ENCODE data around the gene RRAS.

RRAS gene

DNA sequence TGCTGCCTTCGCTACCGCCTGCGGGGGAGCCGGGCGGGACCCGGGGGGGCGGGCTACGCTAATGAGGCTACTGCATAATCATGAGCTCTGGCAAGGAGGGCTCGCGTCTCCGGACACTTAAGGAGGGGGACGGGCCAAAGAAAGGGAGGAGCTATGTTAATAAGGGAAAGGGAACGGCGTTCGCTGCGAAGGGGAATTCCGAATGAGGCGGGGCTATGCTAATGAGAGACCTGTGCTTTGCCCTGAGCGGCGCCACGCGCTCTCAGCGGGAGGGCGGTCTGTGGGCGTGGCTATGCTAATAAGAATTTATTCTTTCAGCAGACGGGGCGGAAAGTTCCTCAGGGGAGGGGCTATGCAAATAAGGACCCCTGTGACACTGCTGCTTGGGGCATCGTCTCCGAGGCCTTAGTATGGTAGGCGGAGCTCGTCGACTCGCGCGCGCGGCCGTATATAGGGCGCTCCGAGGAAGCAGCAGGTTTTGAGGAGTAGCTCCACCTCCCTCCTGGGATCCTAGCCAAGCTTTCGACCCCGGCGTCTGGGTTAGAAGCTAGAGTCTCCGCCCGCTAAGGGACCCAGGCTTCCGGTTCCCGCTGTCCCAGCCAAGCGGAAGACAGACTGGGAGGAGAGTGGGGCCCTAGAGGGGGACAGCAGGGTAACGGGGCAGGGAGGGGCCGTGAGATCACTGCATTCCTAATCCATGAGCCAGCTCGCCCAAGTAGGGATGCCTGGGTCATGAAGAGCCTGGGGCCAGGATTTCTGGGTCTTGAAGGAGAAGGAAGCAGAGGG is at the start of gene RRAS:
RRAS (minus strand) TSS at position 31 of the 786 bp plus-strand sequence. CDS start 45 bp downstream, outside the sequence.
- Histone ChIP-seq H3K9ac (ENCODE audit: insufficient read length) (peak within 1 kb of the TSS; percentile 83), H3K4me3 (peak within 1 kb of the TSS; percentile 88), H3K36me3 (ENCODE audit: insufficient read depth, low read length) (no peaks in the 10 kb centered on the region; the same call in 1 of the 2 replicates), H3K27ac (peak within 1 kb of the TSS; percentile 99), H3K9me3 (ENCODE audit: low read depth, low read length) (no peaks in the 10 kb centered on the region)
- DNase-seq (ENCODE audit: low read depth, low spot score): peak; percentile 100
- TF ChIP-seq POLR2AphosphoS5 (IDR thresholded peaks at IDR 0.05; ENCODE audit: borderline replicate concordance, low read depth, low read length): peak; percentile 78
- no peak for TF ChIP-seq EZH2 (IDR thresholded peaks at IDR 0.05)
- peak; percentile 78 for TF ChIP-seq FOXP2 (optimal IDR thresholded peaks at IDR 0.05; ENCODE audit: control extremely low read depth, extremely low read length, insufficient read depth)

DNA sequence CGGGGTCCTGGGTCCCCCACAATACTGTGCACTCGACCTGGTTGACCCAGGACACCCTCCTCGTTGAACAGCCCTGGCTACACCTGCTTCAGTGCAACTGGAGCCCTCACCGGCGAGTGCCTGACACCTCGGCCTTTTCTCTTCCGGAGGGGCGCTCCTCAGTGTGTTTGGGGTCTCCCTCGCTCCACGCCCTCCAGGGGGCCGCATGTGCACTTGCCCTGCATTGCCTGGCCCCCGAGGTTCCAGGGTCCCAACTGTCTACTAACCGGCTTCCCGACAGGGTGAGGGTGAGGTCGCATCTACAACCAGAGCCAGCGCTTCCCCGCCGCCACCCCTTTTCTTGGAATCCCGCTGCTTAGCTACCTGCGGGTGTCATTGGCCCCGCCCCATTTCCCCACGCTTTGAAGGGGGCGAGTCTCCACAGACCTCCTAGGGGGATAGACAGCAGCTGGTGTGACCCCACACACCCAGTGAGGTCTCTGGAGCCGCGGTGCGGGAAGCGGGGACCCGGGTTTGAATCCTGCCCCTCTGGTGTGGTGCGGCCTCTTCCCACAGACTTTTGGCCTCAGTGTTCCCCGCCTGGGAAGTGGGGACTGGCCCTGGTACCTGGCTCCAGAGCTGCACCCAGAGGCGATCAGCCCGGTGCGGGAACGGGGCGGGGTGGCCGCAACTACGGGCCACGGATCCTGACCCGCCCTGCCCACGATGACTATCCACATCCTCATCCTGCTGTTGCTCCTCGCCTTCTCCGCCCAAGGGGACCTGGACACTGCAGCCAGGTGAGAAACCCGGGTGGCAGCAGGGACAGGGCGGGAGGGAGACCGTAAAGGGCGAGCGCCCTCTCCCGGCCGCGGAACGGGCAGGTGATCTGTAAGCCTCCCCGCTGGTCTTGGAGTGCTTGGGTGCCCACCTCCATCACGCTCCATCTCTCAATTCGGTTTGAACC is 49.5 kb upstream of the RRAS start, which contains the start of gene ADM5:
ADM5 (plus strand) TSS at position 462 of the 946 bp plus-strand sequence; CDS start at position 706, 244 bp downstream.
- Histone ChIP-seq H3K27ac (peak within 1 kb of the TSS; percentile 2; the same call in 1 of the 2 replicates), H3K9ac (ENCODE audit: insufficient read length) (peak within 1 kb of the TSS; percentile 19), H3K36me3 (ENCODE audit: insufficient read depth, low read length) (peaks cover 25% of the 10 kb centered on the region), H3K4me3 (peak within 1 kb of the TSS; percentile 74), H3K9me3 (ENCODE audit: low read depth, low read length) (no peaks in the 10 kb centered on the region)
- no peak for DNase-seq (ENCODE audit: low read depth, low spot score)
- TF ChIP-seq FOXP2 (optimal IDR thresholded peaks at IDR 0.05; ENCODE audit: control extremely low read depth, extremely low read length, insufficient read depth) (no peak), EZH2 (IDR thresholded peaks at IDR 0.05) (no peak), POLR2AphosphoS5 (IDR thresholded peaks at IDR 0.05; ENCODE audit: borderline replicate concordance, low read depth, low read length) (peak; percentile 31; the same call in 1 of the 2 replicates)

DNA sequence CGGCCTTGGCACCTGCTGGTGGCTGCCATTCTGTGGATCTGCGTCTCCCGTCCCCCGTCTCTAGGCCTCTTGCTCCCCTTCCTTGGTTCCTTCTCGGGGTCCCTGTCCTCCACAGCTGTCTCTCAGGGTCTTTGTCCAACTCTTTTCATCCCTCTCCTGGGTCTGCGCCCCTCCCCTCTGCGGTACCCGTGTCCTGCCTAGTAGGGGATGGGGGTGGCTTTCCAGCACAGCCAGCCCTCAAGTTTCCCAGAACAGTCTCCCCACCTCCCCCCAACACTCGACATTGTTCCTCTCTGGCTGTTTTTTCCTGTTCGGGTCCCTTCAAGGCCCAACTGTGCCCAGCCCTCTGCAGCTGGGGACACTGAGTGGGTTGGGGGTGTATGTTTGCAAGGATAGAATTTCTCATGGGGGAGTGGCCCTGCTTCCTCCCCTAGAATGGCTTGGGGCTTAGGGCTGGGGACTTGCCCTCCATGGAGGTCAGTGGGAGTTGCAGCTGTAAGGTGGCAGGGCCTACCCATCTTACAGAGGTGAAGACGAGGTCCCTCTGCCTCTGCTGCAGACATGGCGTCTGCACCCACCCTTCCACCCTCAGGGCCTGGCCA is 48.7 kb upstream of the RRAS start:
- H3K27ac ChIP-seq: peak overlapping the region; percentile 2; the same call in 1 of the 2 replicates
- no peak overlapping the region for H3K4me3 ChIP-seq
- H3K9ac ChIP-seq (ENCODE audit: insufficient read length): no peak overlapping the region
- H3K36me3 ChIP-seq (ENCODE audit: insufficient read depth, low read length): peaks cover 33% of the 10 kb centered on the region
- no peak for TF ChIP-seq EZH2 (IDR thresholded peaks at IDR 0.05)
- peak; percentile 49 for TF ChIP-seq POLR2AphosphoS5 (IDR thresholded peaks at IDR 0.05; ENCODE audit: borderline replicate concordance, low read depth, low read length)
- no peaks in the 10 kb centered on the region for H3K9me3 ChIP-seq (ENCODE audit: low read depth, low read length)
- DNase-seq (ENCODE audit: low read depth, low spot score): no peak

DNA sequence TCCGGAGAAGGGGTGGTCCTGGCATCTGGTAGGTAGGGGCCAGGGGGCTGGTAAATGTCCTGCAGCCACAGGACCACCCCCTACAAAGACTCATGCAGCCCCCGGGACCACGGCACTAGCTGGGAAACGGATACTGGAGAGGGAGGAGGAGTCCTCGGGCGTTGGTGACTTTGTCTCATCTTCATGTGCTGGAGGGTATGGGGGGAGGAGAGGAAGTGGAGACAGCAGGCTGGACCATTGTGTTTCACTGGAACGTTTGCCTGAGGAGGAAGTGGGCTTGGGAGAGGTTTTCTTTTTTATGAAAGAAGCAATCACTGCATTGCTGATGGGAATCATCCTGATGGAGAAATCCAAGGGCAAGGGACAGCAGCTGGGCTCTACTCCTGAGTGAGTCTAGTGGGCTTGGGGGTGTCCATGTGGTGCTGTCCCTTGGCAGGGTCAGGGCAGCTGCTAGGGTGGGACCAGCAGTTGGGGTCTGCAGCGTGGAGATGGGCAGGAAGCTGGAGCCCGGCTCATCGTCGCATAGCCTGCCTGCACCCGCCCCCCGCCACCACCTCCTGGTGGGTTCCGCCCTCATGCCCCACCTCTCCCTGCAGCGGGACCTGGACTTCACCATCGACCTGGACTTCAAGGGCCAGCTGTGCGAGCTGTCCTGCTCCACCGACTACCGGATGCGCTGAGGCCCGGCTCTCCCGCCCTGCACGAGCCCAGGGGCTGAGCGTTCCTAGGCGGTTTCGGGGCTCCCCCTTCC is 47.8 kb upstream of the RRAS start:
- Histone ChIP-seq H3K9ac (ENCODE audit: insufficient read length) (no peak overlapping the region), H3K27ac (no peak overlapping the region), H3K4me3 (no peak overlapping the region), H3K36me3 (ENCODE audit: insufficient read depth, low read length) (peaks cover 41% of the 10 kb centered on the region), H3K9me3 (ENCODE audit: low read depth, low read length) (no peaks in the 10 kb centered on the region)
- TF ChIP-seq EZH2 (IDR thresholded peaks at IDR 0.05) (no peak), FOXP2 (optimal IDR thresholded peaks at IDR 0.05; ENCODE audit: control extremely low read depth, extremely low read length, insufficient read depth) (no peak), POLR2AphosphoS5 (IDR thresholded peaks at IDR 0.05; ENCODE audit: borderline replicate concordance, low read depth, low read length) (no peak)
- DNase-seq (ENCODE audit: low read depth, low spot score): no peak

DNA sequence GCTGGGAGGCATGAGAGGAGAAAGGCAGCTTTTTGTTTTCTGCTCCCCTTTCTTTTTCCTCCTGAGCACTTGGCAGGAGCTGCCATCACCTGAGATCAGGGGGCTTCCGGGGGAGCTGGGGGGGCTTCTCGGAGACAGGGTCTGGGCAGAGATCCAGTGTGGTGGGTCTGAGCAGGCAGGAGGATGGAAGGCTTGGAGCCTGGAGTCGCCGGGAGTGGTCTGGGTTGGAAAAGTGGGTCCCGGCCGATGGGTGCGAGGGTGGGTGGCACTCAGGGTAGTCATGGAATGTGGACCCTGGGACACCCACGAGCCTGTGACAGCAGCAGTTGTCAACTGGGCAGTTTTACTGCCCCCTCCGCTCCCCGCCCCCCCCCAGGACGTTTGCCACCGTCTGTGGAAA is 47.2 kb upstream of the RRAS start:
- Histone ChIP-seq H3K4me3 (no peak overlapping the region), H3K27ac (peak overlapping the region; percentile 50), H3K36me3 (ENCODE audit: insufficient read depth, low read length) (peaks cover 47% of the 10 kb centered on the region), H3K9me3 (ENCODE audit: low read depth, low read length) (no peaks in the 10 kb centered on the region), H3K9ac (ENCODE audit: insufficient read length) (no peak overlapping the region)
- no peak for DNase-seq (ENCODE audit: low read depth, low spot score)
- no peak for TF ChIP-seq POLR2AphosphoS5 (IDR thresholded peaks at IDR 0.05; ENCODE audit: borderline replicate concordance, low read depth, low read length)
- no peak for TF ChIP-seq FOXP2 (optimal IDR thresholded peaks at IDR 0.05; ENCODE audit: control extremely low read depth, extremely low read length, insufficient read depth)
- TF ChIP-seq EZH2 (IDR thresholded peaks at IDR 0.05): no peak

DNA sequence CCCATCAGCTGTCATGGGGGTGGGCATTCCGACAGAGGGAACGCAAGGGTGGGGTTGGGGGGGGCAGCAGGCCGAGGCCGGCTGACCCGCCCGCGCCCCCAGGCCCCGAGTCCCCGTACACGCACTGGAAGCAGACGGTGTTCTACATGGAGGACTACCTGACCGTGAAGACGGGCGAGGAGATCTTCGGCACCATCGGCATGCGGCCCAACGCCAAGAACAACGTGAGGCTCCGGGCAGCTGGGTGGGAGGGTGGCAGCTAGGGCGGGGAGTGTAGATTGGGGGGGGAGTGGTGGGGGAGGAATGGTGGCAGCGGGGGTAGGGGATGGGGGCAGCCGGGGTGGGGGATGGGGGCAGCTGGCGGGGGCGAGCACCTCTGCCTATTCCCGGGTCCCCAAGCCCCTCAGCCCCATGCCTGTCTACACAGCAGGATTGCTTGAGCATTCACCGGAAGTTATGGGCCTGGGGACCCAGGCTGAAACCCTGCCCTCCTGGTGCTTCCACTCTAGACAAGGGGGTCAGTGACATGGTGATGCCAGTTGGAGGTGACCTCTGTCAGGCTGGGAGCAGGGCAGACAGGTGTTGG is 46.7 kb upstream of the RRAS start:
- Histone ChIP-seq H3K9ac (ENCODE audit: insufficient read length) (no peak overlapping the region), H3K36me3 (ENCODE audit: insufficient read depth, low read length) (peaks cover 52% of the 10 kb centered on the region), H3K4me3 (no peak overlapping the region), H3K9me3 (ENCODE audit: low read depth, low read length) (no peaks in the 10 kb centered on the region), H3K27ac (peak overlapping the region; percentile 50; the same call in 1 of the 2 replicates)
- no peak for DNase-seq (ENCODE audit: low read depth, low spot score)
- TF ChIP-seq FOXP2 (optimal IDR thresholded peaks at IDR 0.05; ENCODE audit: control extremely low read depth, extremely low read length, insufficient read depth) (no peak), EZH2 (IDR thresholded peaks at IDR 0.05) (no peak), POLR2AphosphoS5 (IDR thresholded peaks at IDR 0.05; ENCODE audit: borderline replicate concordance, low read depth, low read length) (0 out of 2 replicates have a peak, but pooled peaks have one; percentile 1)

DNA sequence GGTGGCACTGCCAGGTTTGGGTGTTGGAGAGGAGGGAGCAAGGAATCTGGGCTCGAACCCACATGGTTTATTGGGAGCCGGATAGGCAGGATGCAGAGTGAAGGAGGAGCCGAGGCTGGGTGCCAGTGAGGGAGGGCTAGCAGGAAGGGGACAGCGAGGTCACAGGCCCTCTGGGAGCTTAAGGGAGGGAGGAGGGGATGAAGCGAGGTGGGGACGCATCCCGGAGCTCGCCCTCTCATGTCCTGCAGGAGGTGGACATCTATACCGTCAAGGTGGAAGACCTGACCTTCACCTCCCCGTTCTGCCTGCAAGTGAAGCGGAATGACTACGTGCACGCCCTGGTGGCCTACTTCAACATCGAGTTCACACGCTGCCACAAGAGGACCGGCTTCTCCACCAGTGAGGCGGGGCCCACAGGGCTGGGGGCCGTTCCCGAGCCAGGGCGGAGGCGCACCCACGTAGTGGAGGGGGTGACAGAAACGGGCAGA is 45.9 kb upstream of the RRAS start:
- DNase-seq (ENCODE audit: low read depth, low spot score): no peak
- H3K9ac ChIP-seq (ENCODE audit: insufficient read length): no peak overlapping the region
- no peak overlapping the region for H3K27ac ChIP-seq
- TF ChIP-seq FOXP2 (optimal IDR thresholded peaks at IDR 0.05; ENCODE audit: control extremely low read depth, extremely low read length, insufficient read depth): no peak
- H3K36me3 ChIP-seq (ENCODE audit: insufficient read depth, low read length): peaks cover 58% of the 10 kb centered on the region
- no peaks in the 10 kb centered on the region for H3K9me3 ChIP-seq (ENCODE audit: low read depth, low read length)
- H3K4me3 ChIP-seq: no peak overlapping the region
